Eye (tissue), 1 donor: Measurements from ENCODE around the gene SCRT2.

Experiments used
- DNase-seq: peaks from one replicate; pipeline ENCODE4 v3.0.0-alpha.2; 2015

Gene SCRT2

GRCh38 chr20:623021-623420 is 52.6 kb downstream of the SCRT2 start:
- no peak for DNase-seq

- no peak for DNase-seq
These were observed 53.4 kb downstream of the SCRT2 start for GRCh38 chr20:622161-622560.

GRCh38 chr20:621125-621756 is 54.4 kb downstream of the SCRT2 start:
- DNase-seq, result peak; percentile 78

- no peak for DNase-seq
These were observed 55.4 kb downstream of the SCRT2 start for GRCh38 chr20:620246-620645.

GRCh38 chr20:618980-619379 is 56.6 kb downstream of the SCRT2 start:
- DNase-seq, result no peak

- DNase-seq, result no peak
These were observed 57.5 kb downstream of the SCRT2 start for GRCh38 chr20:617934-618690.

GRCh38 chr20:615514-615913 is 60.1 kb downstream of the SCRT2 start:
- DNase-seq, result no peak

GRCh38 chr20:611843-612185 is 63.8 kb downstream of the SCRT2 start:
- peak; percentile 70 for DNase-seq
